GM18951 (cell line): Measurements from ENCODE around the gene CKAP5.

Experiments used
- POLR2A ChIP-seq: IDR thresholded peaks from 4 replicates; pipeline ENCODE4 v1.6.1; 2011; ENCODE audit warnings: mild to moderate bottlenecking; ENCODE audit not compliant: insufficient read length, insufficient read depth; ENCODE audit errors: extremely low read depth
- in situ Hi-C: fragments of 300-500 bp; cut with MboI; formaldehyde crosslinking; loops from one replicate; pipeline ENCODE4 v1.12.0; 2022; ENCODE audit warnings: low sequenced_read_pairs, mixed read lengths, inconsistent platforms; ENCODE audit not compliant: unreplicated experiment

Gene CKAP5

GRCh38 chr11:46868912-46869311, 22.8 kb upstream of the CKAP5 start:
- in situ Hi-C loops = no loop called here

DNA sequence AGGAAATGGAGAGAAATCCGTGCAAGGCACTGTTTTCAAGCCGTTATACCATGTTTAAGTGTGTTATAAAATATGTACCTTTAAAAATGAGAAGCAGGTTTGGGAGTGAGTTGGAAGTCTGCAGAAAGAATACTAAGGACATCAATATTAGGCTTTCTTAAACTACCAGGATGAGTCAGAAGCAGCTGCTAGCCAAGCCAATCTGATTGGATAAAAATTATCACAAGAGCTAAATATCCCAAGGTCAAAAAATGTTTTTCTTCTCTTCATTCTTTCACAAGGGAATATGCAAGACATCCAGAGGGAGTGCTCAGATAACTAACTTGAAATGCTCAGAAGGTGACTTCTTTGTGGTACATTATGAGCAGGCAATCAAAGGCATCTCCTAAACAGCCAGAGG, 19.3 kb upstream of the CKAP5 start:
- in situ Hi-C loops = no loop called here

More at GRCh38 chr11:46868912-46869311, 22.8 kb upstream of the CKAP5 start:
- TF ChIP-seq POLR2A = no peak

GRCh38 chr11:46860218-46860617, 14.1 kb upstream of the CKAP5 start:
- in situ Hi-C loops = no loop called here
- TF ChIP-seq POLR2A = no peak

More for the DNA sequence above, 19.3 kb upstream of the CKAP5 start:
- no peak for TF ChIP-seq POLR2A

DNA sequence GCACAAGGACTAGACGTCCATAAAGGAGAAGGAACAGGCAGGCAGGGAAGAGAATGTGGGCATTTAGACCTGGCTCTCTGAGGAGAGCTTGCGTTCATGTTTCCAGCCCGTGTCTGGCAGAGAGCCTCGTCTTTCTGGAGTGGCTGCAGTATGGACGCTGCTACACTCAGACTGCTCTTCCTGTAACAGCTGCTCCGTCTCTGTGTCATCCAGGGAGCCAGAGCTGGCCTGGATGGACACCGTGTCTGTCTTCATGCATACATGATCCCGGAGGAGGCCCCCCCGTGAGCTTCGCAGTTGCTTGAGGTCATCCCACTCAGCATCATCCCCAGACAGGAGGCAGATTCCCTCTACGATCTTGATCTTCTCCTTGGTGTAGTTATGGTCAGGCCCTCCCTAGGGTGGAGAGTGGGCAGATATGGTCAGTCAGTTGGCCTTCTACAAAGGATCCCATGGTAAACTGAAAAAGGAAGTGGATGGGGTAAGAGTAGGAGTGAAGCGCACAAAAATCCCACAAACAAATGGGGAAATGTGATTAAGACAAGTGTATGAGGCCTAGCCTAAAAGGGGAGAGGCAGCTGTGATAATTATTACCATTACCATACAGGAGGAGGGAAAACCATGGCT, 13.0 kb upstream of the CKAP5 start:
- no peak for TF ChIP-seq POLR2A
- in situ Hi-C loops = no loop called here

DNA sequence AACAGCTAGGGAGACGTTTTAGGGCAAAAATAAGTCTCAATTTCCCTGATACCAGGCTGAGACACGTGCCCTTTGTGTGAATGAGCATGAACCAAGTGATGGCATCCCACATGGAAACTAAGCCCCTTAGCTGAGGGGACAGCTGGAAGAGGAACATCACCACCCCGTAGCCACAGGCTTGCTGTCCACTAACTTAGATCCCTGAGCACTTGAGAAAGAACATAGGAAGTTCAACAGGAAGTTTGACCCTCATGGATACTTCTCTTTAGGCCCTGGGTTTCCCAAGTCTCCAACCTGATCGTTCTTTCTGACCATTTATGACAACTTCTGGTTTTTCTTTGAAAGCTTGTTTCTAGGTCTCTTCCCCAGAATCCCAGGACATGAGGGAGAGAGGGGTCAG, 11.6 kb upstream of the CKAP5 start:
- in situ Hi-C loops = no loop called here

DNA sequence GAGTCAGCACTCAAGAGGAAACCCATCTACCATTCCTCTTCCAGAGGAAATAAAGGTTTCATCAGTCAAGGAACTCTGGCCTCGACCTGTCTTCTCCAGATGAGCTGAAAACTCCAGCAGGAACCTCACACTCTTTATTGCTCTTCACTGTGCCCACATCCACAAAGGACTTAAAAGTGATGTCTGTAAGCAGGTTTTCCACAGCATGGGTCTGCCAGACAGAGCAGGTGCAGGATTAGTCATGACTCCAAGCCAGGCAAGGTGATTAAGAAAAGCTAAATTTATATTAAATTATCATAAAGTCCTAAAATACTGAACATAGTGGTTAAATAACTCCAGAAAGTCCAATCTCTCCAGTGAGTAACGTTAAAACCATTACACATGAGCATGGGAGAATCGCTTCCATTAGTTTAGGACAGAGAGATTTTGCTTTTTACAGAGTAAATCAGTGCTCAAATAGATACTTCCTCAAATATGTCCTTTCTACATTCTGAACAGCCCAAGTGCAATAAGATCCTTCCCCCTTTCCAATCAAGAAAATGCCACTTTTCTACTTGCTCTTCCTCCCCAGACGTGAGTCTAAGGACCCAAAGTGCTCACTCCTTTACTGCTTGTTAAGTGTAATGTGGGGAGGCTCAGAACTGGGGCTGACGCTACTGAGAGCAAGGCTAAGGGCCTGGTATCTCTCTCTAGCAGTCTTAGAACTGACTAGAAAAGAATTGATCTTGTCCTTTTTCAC, 10.7 kb upstream of the CKAP5 start:
- no peak for TF ChIP-seq POLR2A
- in situ Hi-C loops = no loop called here

More for the DNA sequence above, 11.6 kb upstream of the CKAP5 start:
- no peak for TF ChIP-seq POLR2A

GRCh38 chr11:46855863-46856262, 9.8 kb upstream of the CKAP5 start:
- no peak for TF ChIP-seq POLR2A
- in situ Hi-C loops = no loop called here

DNA sequence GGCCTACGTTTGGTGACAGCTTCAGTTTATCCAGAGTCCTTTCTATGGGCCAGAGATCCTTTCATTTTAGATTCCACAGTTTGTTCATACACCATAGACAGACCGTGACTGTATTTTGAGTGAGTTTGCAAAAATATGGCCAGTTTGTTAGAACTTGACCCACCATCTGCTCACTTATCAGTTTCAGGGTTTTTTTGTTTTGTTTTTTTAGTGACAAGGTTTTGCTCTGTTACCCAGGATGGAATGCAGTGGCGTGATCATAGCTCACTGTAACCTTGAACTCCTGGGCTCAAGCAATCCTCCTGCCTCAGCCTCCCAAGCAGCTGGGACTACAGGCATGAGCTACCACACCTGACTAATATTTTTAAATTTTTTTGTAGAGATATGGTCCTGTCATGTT, 9.1 kb upstream of the CKAP5 start:
- in situ Hi-C loops = no loop called here
- TF ChIP-seq POLR2A = no peak

DNA sequence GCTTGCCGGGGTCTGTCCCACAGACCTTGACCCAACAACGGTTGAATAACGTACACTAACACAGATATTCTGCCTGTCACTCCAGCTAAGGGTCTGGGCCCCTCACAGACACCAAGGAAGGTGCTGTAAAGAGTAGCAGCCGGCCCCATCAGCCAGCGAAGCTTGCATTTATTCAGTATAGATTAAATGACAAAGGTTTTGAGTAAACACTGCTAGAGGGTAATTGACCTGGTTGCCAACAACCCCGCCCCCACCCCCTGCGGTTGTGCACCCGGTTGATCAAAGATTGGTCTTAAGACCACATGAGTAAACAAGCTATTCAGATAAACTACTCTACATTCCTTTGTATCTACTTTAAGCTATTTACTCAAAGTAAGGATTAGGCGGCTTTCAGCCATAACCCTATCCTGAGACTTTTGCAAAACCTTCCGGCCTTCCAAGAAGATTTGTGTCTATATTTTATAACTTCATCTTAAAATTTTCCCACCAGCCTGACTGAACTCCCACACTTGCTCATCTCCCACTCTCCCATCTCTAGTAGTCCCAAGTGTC, 4.8 kb upstream of the CKAP5 start:
- in situ Hi-C loops = no loop called here
- no peak for TF ChIP-seq POLR2A

GRCh38 chr11:46849631-46850030, 3.6 kb upstream of the CKAP5 start:
- in situ Hi-C loops = no loop called here
- no peak for TF ChIP-seq POLR2A

DNA sequence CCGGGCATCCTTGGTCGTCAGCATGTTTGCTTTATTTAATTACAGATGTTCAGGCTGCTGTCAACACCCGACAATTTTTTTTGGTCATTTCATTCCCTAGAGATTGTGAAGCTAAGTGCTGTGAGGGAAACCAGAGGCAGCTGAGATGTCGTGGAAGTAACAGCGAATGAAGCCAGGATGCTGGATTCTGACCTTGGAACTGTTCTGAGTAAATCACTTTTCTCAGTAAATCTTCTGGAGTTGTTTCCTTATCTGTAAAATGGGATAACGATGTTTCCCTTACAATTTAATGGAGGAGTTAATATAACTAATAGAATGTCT, 390 bp upstream of the CKAP5 start:
- in situ Hi-C loops = no loop called here
- no peak for TF ChIP-seq POLR2A

- no peak for TF ChIP-seq POLR2A
- in situ Hi-C loops = no loop called here
These were observed 690 bp downstream of the CKAP5 start for GRCh38 chr11:46845440-46845739.

DNA sequence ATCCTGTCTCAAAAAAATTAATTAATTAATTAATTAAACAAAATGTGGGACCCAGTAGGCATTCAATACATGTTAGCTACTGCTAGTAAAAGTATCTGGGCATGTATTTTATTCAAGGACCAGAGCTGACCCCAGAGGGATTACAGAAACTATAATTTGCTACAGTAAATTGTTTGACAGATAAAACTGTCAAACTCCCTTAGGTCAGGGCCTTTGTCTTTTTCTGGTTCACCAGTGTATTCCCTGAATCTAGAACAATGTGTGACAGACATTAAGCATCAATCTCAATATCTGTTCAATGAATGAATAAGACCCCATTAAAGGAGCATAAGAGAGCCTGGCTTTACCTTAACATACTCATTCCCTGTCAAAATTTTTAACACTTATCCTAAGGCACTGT, 6.0 kb downstream of the CKAP5 start:
- no peak for TF ChIP-seq POLR2A
- in situ Hi-C loops = no loop called here

DNA sequence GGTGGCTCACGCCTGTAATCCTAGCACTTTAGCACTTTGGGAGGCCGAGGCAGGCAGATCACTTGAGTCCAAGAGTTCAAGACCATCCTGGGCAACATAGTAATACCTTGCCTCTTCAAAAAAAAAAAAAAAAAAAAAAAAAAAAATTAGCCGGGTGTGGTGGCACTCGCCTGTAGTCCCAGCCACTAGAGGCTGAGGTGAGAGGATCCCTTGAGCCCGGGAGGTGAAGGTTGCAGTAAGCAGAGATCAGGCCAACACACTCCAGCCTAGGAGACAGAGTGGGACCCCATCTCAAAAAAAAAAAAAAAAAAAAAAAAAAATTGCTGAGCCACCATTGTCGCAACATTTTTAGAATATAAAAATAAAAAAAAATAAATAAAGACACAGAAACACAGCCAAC, 7.6 kb downstream of the CKAP5 start:
- in situ Hi-C loops = no loop called here

More for the DNA sequence above, 7.6 kb downstream of the CKAP5 start:
- TF ChIP-seq POLR2A = no peak
